Progenitor cell of endocrine pancreas (in vitro differentiated cells): Measurements from ENCODE around the gene WARS2. TPM values are rescaled to one million over a fixed set of nuclear protein-coding genes. Genes with fewer than 3 reads are reported as not detected.

Source experiments
- DNase-seq: peaks from one replicate; pipeline ENCODE4 v3.0.0; 2021; ENCODE audit warnings: low spot score; ENCODE audit not compliant: unreplicated experiment
- H3K27ac Mint-ChIP-seq: 2 replicates; pipeline ENCODE4 v1.8.0; 2021; ENCODE audit warnings: mild to moderate bottlenecking, moderate library complexity, mixed read lengths
- H3K27me3 Mint-ChIP-seq: 2 replicates; pipeline ENCODE4 v1.8.0; 2021; ENCODE audit warnings: mixed read lengths
- H3K36me3 Mint-ChIP-seq: 2 replicates; pipeline ENCODE4 v1.8.0; 2022; ENCODE audit warnings: mixed read lengths; ENCODE audit not compliant: insufficient read depth
- H3K4me1 Mint-ChIP-seq: 2 replicates; pipeline ENCODE4 v1.8.0; 2021; ENCODE audit warnings: low read depth, mixed read lengths
- H3K4me3 Mint-ChIP-seq: 2 replicates; pipeline ENCODE4 v1.8.0; 2021; ENCODE audit warnings: low read depth, mild to moderate bottlenecking, moderate library complexity, mixed read lengths
- H3K9me3 Mint-ChIP-seq: 2 replicates; pipeline ENCODE4 v1.8.0; 2021; ENCODE audit warnings: low read depth, mixed read lengths
- CTCF ChIP-seq: fragments of 200-600 bp; sonication (generic); IDR thresholded peaks from one replicate; pipeline ENCODE4 v1.5.0; 2021; ENCODE audit warnings: antibody characterized with exemption, mild to moderate bottlenecking; ENCODE audit not compliant: unreplicated experiment
- total RNA-seq: library from RNA; stranded (reverse); gene quantifications from 2 replicates; pipeline ENCODE4 v1.2.1, GENCODE V29; 2021

Gene WARS2
- total RNA-seq, 1 donor from 2014 or later, result 14.8 TPM

GRCh38 chr1:119091618-119092017, 48.8 kb downstream of the WARS2 start:
- Mint-ChIP-seq H3K36me3 (no peaks in the 10 kb centered on the region), H3K4me3 (no peak overlapping the region), H3K4me1 (peaks cover 7% of the 10 kb centered on the region), H3K9me3 (no peaks in the 10 kb centered on the region), H3K27me3 (no peaks in the 10 kb centered on the region), H3K27ac (peak overlapping the region; percentile 3)
- DNase-seq, result no peak
- TF ChIP-seq CTCF, result no peak

GRCh38 chr1:119090250-119090649, 50.2 kb downstream of the WARS2 start:
- peaks cover 7% of the 10 kb centered on the region for H3K4me1 Mint-ChIP-seq
- no peak for DNase-seq
- H3K27ac Mint-ChIP-seq, result no peak overlapping the region
- H3K36me3 Mint-ChIP-seq, result peaks cover 1% of the 10 kb centered on the region
- no peak for TF ChIP-seq CTCF
- no peaks in the 10 kb centered on the region for H3K27me3 Mint-ChIP-seq
- H3K9me3 Mint-ChIP-seq, result peaks cover under 1% of the 10 kb centered on the region
- H3K4me3 Mint-ChIP-seq, result no peak overlapping the region

- H3K27me3 Mint-ChIP-seq, result no peaks in the 10 kb centered on the region
- peaks cover 4% of the 10 kb centered on the region for H3K4me1 Mint-ChIP-seq
Measured at GRCh38 chr1:119086830-119087229, 53.6 kb downstream of the WARS2 start.

GRCh38 chr1:119084798-119085197, 55.7 kb downstream of the WARS2 start:
- no peak for DNase-seq
- Mint-ChIP-seq H3K4me1 (peaks cover 4% of the 10 kb centered on the region), H3K27ac (no peak overlapping the region), H3K27me3 (no peaks in the 10 kb centered on the region), H3K9me3 (peaks cover 3% of the 10 kb centered on the region), H3K36me3 (peaks cover 1% of the 10 kb centered on the region), H3K4me3 (no peak overlapping the region)
- TF ChIP-seq CTCF, result no peak

More at GRCh38 chr1:119086830-119087229, 53.6 kb downstream of the WARS2 start:
- no peak for DNase-seq
- TF ChIP-seq CTCF, result no peak
- no peak overlapping the region for H3K4me3 Mint-ChIP-seq
- H3K27ac Mint-ChIP-seq, result no peak overlapping the region
- peaks cover 3% of the 10 kb centered on the region for H3K9me3 Mint-ChIP-seq
- peaks cover 1% of the 10 kb centered on the region for H3K36me3 Mint-ChIP-seq

- Mint-ChIP-seq H3K4me3 (no peak overlapping the region), H3K27me3 (no peaks in the 10 kb centered on the region), H3K36me3 (peaks cover 1% of the 10 kb centered on the region), H3K9me3 (peaks cover 3% of the 10 kb centered on the region), H3K27ac (no peak overlapping the region), H3K4me1 (peaks cover 4% of the 10 kb centered on the region)
- no peak for TF ChIP-seq CTCF
- DNase-seq, result no peak
Measured at GRCh38 chr1:119083980-119084379, 56.5 kb downstream of the WARS2 start.
